HL-60 (cell line): ENCODE data around the gene PPP2R5D.

Experiments used
- DNase-seq, 2 experiments: peaks; one replicate each; pipeline ENCODE4 v3.0.0-alpha.2; 2010 to 2020; ENCODE audit warnings: low read depth in 1 of 2, low spot score in 1 of 2
- H3K27ac ChIP-seq: fragments of 250-450 bp; sonication (Bioruptor Pico); replicated peaks from 2 replicates; pipeline ENCODE4 v1.5.1; 2020; ENCODE audit warnings: mild to moderate bottlenecking, moderate library complexity
- H3K27me3 ChIP-seq: fragments of 250-450 bp; sonication (Bioruptor Pico); 2 replicates; pipeline ENCODE4 v1.5.1; 2021; ENCODE audit warnings: mild to moderate bottlenecking, moderate library complexity; ENCODE audit not compliant: insufficient read depth, poor library complexity, severe bottlenecking
- H3K4me3 ChIP-seq: replicated peaks from 2 replicates; pipeline ENCODE4 v1.5.1; 2011; ENCODE audit warnings: mild to moderate bottlenecking, control low read depth, low read length; ENCODE audit not compliant: insufficient read depth
- CTCF ChIP-seq: IDR thresholded peaks from one replicate; pipeline ENCODE4 v1.5.1; 2011; ENCODE audit warnings: low read length, control low read depth, inconsistent platforms; ENCODE audit not compliant: insufficient read depth
- GABPA ChIP-seq: IDR thresholded peaks from 2 replicates; pipeline ENCODE4 v1.6.1; 2012; ENCODE audit warnings: low read depth
- POLR2AphosphoS5 ChIP-seq: IDR thresholded peaks from 2 replicates; pipeline ENCODE4 v1.6.1; 2012; ENCODE audit warnings: low read depth
- REST ChIP-seq: IDR thresholded peaks from 2 replicates; pipeline ENCODE4 v1.6.1; 2012; ENCODE audit warnings: low read depth; ENCODE audit not compliant: insufficient replicate concordance
- SPI1 ChIP-seq: IDR thresholded peaks from 2 replicates; pipeline ENCODE4 v1.6.1; 2012; ENCODE audit warnings: low read depth, mild to moderate bottlenecking, borderline replicate concordance

Gene PPP2R5D

DNA sequence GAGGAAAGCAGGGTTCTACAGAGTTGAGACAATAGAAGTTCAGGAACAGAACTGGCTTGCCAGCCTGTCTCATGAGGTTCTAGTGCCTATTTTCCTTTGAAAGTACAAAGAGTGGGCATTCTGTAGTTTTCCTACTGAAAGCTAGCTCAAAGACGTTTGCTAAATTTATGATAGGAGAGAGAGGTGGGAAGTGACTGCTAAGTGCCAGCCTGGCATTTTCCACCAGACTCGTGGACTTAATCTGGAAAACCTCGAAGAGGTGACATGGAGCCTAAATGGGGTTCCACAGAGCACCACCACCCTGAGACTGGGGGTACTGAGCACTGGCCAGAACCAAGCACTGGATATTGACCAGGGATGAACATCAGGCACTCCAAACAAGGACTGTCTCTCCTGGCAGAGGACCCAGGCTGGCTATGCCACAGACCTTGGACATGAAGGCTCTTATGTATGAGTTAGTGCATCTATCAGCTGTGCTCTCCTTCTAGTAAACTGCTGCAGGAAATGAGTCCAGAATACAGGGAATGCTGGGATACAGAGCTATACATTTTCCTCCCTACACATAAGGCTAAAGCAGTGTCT lies 12.5 kb upstream of the PPP2R5D start:
- Histone ChIP-seq H3K4me3 (no peak overlapping the region), H3K27me3 (no peaks in the 10 kb centered on the region), H3K27ac (no peak overlapping the region)
- no peak for DNase-seq
- no peak for TF ChIP-seq POLR2AphosphoS5
- TF ChIP-seq CTCF: no peak
- TF ChIP-seq GABPA: no peak
- TF ChIP-seq SPI1: no peak
- TF ChIP-seq REST: no peak

DNA sequence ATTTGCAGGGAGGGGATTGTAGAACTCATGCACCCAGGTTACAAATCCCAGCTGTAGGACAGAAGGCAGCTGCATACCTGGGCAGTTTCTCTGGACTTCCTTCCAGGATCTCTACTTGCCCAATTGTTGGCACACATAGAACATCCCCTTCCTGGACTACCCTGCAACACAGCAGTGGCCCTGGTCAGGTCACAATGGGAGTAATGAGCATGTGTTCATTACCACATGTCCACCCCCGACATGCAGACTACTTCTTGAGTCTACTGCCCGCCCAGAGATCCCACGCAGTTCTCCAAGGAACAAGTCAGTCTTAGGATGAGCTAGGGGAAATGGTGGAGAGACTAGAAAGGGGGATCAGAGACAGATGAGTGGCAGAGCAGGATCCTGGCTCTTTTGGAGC lies 10.4 kb upstream of the PPP2R5D start:
- DNase-seq: no peak
- Histone ChIP-seq H3K27me3 (no peaks in the 10 kb centered on the region), H3K27ac (no peak overlapping the region), H3K4me3 (no peak overlapping the region)
- TF ChIP-seq POLR2AphosphoS5 (no peak), GABPA (no peak), CTCF (no peak), SPI1 (no peak), REST (no peak)

GRCh38 chr6:42974919-42975505 lies 9.4 kb upstream of the PPP2R5D start:
- DNase-seq: no peak
- Histone ChIP-seq H3K27me3 (no peaks in the 10 kb centered on the region), H3K27ac (no peak overlapping the region), H3K4me3 (no peak overlapping the region)
- TF ChIP-seq REST (no peak), SPI1 (no peak), CTCF (no peak), GABPA (no peak), POLR2AphosphoS5 (no peak)
